DMS53 treated with DMSO at 0.1 percent for 48 hours (cell line): ENCODE measurements around the gene KPNB1.
"Not testable (repeated sequence)": the region's sequence is repeated elsewhere in the genome, so short reads cannot be mapped to it uniquely, and the experiment has no call there.

Experiments used
- DNase-seq: peaks from one replicate; lab custom pipeline; 2025; ENCODE audit not compliant: unreplicated experiment; lab: John Stamatoyannopoulos, UW

KPNB1 gene

DNA sequence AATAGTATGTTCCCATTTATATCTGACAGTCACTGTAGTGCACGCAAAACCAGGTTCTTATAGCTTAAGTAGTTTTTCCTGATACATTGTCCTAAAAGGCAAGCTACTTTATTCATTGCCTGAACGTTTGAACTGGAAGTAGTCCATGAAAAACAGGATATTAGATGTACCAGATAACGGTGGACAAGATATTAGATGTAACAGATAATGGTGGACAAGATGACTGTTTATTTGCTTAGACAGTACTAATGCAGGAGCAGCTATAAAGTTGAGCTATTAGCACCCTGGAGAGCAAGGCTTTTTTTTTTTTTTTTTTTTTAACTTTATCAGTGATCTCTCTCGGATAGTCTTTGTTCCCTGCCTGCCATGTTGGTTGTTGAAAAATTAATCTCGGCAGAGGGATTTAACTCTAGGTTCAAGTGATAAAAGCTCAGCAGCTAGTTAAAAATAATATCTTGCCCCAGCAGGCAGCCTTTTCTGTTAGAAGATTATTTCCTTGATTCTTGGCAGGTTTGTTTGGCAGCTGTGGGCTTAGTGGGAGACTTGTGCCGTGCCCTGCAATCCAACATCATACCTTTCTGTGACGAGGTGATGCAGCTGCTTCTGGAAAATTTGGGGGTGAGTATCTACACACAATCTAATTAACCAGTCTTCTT lies 26.9 kb downstream of the KPNB1 start:
- no peak for DNase-seq

DNA sequence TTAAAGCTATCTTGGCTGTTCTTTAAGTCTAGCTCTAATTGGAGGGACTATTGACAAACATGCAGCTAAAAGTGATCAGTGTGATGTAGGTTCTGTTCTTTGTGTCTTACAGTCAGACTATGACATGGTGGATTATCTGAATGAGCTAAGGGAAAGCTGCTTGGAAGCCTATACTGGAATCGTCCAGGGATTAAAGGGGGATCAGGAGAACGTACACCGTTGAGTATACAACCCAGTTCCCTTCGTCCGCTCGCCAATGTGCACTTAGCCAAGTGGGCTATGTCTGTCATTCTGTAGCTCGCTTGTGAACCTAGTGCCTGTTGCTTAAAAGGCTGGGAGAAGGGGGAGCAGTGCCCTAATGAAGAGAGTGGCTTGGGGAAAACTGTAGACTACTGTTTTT lies 28.5 kb downstream of the KPNB1 start:
- no peak for DNase-seq

DNA sequence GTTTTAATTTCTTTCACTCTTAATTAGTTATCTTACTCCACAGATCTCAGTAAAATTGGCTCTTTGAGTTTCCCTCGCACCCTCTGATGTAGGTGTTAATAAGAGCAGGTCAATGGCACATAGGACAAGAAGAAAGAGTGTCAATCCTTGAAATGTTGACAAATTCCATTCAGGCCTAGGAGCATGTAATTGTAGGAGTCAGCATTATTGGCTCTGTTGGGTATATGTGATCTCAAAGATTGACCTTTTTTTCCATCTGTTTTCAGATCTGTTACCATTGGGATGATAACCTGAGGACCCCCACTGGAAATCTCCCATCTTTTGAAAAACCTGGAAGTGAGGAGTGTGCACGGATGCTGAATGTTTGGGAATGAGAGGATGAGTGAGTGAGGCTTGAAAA lies 32.4 kb downstream of the KPNB1 start:
- DNase-seq: no peak

DNA sequence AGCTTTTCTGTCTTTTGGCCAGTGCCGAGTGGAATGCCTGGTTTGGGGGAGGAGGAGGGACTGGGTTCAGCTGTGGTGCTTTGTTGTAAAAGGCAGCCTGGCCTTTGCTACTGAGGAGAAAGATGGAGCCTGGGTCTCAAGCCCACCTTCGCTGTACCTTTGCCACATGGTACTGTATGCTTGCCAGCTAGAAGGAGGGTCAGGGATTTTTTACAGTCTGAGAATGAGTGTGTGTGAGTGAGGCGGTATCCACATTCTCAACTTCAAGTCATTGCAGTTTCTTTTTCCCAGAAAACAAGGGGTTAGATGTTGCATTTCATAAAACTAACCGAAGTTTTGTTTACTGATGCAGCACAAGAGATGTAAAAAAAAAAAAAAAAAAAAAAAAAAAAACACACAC lies 33.0 kb downstream of the KPNB1 start:
- not testable (repeated sequence) for DNase-seq

DNA sequence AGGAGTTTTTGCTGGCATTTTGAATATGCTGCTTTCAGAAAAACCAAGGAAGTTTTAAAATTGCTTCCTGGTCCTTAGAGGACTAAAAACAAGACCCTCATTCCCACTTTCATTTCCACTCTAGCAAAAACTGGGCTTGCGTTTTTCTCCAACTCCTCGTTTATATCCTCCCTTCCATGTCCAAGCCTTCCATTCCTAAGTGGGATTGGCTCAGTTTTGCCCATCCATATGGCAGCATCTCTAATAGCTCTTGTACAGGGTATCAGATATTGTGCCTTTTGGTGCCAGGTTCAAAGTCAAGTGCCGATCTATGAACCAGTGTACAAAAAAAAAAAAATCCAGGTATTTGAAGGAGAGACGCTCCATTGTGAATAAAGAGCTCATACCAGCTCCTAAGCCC lies 34.3 kb downstream of the KPNB1 start:
- DNase-seq: no peak

DNA sequence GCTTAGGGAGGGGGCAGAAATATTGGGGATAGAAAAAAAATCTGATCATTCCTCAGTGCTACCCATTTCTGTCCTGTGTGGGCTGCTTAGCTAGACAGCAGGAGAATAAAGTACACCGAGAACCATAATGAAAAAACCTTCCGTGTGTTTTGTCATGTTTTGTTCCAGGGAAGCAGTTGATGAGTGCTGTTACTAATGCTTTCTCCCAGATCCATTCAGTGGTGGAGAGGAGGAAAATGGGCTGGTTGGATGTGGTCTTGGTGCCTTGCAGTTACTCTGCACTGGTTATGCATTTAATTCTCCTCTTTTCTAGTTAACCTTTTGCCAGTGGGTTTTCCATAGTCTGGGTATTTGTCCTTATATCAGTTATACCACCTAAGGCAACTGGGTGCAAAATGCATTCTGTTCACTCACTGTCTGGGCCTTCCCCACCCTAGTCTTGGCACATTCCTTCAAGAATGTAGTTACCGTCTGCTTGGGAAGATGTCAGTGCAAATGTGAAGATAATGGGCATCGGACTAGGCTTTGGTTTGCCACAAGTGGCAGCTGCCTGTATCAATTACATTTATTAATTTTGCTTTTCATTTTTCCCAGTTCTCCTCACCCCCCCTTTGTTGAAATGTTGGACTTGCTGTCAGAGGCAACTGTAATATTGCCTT lies 34.9 kb downstream of the KPNB1 start:
- DNase-seq: no peak

DNA sequence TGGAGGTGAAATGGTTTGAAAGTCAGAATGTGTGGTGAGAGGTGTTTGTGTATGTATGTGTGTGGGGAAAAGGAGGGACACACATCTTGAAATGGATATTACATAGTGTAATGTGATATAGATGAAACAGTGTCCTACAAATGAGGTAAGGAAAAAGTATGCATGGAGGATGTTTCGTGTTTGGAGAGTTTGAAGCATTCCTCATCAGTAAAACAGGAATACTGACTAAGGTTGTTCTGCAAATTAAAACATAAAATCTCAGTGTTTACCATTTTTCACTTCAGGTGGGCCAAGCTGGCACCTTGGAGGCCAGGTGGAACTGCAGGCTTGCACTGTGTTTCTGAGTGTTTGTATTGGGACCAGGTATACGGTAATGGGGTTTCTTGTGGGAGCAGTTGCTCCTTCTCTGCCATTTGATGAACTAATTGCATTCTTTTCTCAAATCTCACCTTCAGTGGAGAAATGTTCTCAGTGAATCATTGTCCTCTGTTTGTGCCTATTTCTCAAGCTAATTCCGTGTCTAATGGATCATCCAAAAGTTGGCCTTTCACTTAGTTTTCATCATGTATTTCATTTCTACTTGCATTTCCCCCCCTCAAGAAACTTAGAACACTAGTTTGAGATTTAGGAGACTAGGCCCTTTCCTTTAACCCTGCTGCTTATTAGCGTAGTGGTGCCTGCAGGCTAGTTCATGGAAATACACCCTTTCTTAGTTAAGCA lies 36.0 kb downstream of the KPNB1 start:
- DNase-seq: no peak

DNA sequence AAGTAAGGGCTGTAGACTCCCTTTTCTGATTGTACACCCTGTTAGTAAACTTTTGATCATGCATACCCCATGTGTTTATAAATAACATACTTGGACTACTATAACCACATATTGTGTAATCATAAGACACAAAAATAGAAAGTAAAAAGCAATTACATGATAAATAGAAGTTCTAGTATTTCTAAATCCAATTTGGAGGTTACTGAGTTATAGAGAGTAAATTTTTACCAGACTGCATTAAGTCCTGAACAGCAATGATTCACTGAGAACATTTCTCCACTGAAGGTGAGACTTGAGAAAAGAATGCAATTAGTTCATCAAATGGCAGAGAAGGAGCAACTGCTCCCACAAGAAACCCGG lies 36.5 kb downstream of the KPNB1 start:
- DNase-seq: no peak

DNA sequence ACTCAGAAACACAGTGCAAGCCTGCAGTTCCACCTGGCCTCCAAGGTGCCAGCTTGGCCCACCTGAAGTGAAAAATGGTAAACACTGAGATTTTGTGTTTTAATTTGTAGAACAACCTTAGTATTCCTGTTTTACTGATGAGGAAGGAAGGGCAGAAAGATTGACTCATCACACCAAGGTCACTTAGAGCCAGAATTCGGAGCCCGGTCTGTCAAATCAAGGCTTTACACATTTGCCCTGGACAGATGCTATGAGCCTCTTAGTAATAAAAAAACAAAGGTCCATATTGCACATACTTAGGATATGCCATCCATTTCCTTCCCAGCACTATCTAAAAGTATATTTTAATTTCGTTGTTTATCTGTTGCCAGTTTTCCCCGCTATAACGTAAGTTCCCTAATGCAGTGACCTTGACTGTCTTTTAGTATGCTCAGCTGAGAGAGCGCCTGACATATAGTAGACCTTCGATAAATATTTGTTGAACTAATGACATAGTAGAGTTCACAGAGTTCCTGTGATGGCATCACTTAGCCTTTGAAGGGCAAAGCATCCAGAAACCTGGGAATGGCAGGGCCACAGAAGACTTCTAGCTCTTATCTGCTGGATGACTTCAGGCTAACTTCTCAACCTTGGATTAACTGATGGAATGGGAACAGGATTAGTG lies 37.1 kb downstream of the KPNB1 start:
- DNase-seq: peak; percentile 21

DNA sequence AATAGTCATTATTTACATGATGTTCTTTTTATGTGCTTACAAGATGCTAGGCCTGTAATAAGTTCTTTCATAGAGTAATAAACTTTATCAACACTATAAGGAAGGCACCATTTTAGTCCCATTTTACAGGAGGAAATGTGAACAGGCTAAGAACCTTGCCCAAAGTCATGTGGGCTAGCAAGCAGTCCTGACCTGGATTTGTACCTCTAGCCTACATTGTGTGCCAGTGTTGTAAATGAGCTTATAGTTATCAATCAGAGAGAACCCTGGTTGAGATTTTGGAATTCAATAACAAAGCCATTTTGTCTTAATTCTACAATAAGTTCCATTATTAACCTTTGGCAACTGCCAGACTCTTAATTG lies 37.6 kb downstream of the KPNB1 start:
- no peak for DNase-seq

DNA sequence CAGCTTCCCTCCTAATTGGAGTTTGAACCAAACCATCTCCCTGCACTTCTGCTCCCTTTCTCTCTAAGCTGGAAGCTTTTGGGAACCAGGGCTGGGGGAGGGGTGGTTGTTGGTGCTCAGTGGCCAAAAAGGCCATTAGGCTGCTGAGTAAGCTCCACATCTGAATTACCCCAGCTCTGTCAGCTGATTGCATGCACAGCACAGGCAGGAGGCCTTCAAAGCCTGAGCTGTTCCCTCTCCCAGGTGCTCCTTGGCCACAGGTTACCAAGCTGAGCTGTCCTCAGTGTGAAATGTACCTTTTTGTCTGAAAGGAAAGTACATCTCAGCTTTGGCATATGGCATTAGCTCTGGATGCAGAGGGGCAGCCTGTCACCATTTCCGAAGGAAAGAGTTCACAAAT lies 38.0 kb downstream of the KPNB1 start:
- DNase-seq: no peak

DNA sequence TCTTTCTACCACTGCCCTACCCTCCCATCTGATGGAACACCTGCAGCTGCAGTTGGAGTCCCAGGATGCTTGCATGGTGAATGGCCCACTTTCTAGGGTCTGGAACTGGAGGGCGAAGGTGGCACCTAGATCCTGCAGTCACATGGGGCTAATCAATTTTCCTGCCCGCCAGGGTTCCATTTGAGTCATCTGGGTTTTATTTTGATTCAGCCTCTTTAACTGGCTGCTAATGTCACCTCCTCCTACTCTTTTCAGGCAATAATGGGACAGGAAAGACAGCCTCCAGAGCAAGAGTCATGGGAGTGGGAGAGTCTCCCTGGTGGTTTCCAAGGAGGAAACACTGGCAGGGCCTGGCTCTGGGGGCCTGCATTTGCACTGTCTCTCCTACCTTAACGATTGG lies 40.4 kb downstream of the KPNB1 start:
- no peak for DNase-seq

DNA sequence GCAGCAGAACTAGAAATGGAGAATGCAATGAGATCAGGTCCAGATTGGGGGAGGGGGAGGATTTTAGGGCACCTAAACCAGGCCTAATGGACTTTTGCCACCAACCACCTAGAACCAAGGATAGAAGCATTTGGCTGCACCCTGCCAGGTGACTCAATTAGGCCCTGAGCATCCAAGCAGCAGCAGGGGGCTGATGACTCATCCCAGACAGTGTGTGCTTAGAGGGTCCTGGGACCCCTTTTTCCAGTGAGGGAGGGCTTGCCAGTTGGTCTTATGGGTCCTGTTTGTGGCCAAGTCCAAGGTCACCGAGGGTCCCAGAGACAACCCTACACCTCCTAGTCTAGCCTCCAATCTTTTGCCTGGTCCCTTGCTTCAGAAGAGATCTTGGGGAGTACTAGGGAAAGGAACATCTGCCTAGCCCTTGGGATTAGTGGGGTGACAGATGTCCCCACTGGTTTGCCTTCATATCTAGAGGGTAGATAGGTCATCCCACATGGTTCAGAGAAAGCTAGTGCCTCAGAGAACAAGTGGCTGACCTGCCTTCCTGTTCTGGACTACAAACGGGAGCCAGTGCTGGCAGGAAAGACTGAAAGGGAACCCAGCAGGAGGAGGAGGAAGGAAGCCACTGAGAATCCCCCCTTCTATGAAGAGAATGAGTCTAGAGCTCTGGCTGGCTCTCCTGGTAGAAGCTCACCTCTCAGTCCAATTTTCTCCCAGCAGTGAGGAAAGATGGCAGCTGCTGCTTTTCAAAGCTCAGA lies 42.6 kb downstream of the KPNB1 start:
- DNase-seq: no peak

DNA sequence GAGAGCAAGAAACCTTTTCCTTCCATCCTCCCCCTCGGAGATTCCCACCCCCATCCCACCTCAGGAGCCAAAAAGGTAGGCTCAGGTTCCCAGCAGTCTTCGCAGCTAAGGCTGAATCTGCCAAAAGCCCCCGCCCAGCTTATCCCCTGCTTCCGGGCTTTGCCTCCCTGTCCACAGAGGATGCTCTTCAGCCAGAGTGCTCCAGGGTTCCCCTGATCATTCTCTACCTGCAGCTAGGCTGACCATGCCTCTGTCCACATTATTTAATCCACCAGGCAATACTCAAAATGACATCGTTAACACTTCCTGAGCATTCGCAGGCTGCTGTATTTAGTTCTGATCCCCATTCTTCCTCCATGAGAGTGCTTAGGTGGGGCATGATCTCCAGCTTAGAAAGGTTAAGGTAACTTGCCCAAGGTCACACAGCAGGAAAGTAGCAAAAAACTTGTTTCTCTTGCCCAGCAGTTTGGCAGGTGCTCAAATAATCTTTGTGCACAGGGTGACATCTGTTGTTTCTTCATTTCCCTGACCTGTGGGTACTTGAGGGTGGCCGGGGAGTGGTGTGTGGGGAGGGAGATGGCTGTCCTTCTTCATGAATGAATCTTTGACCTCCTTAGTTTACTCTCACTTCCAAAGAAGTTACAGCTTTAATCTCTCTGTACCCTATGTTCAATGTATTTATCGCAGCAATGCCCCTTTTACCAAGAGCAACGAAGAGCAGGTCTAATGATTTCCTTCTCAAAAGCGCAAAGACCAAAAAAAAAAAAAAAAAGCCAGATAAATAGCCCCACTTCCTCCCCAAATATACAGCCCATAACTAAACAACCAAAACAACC lies 43.4 kb downstream of the KPNB1 start:
- peak; percentile 47 for DNase-seq

DNA sequence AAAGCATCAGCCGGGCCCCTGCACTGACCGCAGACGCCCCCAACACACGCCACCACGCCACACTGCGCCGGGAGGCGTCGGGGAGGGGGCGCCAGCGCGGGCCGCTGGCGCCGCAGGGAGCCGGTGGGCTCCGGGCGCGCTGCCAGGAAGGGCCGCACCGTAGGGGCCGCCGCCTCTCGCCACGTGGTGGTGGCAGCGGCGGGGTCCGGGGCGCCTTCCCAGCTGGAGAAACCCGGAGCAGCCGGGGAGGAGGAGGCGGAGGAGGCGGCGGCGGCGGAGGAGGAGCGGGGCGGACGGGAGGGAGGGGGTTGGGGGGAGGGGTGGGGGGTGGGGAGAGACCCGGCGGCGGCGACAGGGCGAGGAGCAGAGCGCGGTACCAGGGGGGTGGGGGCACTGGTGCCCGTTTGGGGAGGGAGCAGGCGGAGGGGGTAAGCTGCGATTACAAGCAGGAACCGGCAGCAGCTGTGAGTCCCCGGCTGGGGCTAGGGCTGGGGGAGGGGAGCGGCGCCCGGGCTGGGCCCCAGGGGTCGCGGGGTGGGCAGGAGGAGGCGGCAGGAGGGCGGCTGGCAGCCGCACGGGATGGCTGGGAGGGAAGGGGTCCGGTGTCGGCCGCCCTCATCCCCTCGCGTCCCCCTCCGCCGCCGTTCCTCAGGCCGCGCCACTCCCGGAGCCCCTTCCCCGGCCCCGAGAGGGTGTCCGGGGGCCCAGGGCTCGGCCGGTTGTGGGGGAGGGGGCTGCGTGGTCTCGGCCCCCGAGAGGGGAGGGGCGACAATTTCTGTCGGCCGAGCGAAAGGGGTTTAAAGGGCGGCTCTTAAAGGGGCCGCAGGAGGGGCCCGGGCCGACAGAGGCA lies 44.2 kb downstream of the KPNB1 start, which contains the start of gene TBKBP1:
TSS of gene TBKBP1 (plus strand) at position 431 of the 850 bp plus-strand sequence. CDS start 1,952 bp downstream, outside the sequence.
- DNase-seq: no peak

DNA sequence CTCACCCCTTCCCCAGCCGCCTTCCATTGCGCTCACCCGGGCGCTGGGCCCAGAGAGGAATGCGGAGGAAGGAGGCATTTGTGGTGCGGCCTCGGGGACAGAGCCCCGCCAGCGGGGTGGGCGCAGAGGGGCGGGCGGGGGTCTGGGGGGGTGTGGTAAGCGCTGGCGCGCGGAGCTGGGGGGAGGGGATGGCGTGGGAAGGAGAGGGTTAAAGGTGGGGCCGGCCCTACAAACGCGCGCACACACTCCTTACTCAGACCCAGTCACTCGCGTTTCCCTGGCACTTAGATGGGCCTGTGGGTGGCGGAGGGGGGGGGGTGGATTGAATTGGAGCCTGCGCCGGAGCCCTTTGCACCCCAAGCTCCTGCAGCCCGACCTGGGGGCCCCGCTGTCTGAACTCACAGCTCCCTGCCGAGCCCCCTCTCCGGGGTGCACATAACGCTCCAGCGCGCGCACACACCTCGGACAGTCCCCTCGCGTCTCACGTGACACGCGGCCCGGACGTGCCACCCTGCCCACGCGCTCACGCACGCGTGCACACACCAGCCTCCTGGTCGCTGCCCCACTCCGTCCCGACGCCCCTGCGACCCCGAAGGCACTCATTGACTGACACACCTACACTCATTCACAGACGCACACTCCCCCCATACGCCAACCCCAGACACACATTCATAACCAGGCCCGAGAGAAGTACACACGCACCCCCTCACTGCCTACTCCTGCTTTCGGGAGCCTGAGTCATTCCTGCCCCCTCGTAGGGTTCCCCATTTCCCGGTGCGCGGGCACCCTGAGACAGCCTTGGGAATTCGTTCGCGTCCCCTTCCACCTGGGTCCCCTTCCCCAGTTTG lies 45.1 kb downstream of the KPNB1 start:
- no peak for DNase-seq

DNA sequence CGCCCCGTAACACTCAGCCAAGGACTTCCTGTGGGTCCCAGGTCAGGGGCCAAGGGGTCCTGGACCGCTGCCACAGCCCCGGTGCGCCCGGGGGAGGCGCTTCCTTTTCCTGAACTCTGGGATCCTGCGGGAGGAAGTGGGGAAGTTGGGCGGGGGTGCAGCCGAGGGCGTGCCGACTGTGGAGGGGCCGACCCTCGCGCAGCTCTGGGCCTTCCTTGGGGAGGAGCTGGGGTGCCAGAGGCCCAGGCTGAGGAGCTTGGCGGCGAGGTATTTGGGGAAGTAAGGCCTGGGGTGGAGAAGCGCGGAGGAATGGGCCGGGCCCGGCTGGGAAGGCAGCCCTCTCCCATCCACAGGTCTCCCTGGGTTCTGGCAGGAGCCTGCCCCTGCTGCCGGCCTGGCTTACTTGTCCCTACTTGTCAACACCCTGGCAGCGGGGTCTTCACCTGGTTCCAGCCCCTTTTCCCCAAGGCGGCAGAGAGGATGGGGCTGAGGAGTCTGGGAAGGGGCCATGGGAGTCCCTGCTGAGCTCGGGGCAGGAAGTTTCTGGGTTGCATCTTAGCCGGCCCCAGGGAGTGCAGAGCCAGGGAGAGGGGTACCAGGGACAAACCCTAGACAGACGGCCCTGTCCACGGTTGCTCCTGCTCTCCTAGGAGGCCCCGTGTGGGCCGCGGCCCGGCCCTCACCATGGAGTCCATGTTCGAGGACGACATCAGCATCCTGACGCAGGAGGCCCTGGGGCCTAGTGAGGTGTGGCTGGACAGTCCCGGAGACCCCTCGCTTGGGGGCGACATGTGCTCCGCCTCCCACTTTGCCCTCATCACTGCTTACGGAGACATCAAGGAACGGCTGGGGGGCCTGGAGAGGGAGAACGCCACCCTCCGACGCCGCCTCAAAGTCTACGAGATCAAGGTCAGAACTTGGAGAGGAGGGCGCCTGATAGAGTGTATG lies 46.0 kb downstream of the KPNB1 start:
- no peak for DNase-seq
